Measurements from ENCODE around the gene COL3A1. TPM values are rescaled to one million over a fixed set of nuclear protein-coding genes. Genes with fewer than 3 reads are reported as not detected.

Gene COL3A1
- total and polyA plus RNA-seq, 10 donors: 24.9 to 397 (median 153) TPM

DNA sequence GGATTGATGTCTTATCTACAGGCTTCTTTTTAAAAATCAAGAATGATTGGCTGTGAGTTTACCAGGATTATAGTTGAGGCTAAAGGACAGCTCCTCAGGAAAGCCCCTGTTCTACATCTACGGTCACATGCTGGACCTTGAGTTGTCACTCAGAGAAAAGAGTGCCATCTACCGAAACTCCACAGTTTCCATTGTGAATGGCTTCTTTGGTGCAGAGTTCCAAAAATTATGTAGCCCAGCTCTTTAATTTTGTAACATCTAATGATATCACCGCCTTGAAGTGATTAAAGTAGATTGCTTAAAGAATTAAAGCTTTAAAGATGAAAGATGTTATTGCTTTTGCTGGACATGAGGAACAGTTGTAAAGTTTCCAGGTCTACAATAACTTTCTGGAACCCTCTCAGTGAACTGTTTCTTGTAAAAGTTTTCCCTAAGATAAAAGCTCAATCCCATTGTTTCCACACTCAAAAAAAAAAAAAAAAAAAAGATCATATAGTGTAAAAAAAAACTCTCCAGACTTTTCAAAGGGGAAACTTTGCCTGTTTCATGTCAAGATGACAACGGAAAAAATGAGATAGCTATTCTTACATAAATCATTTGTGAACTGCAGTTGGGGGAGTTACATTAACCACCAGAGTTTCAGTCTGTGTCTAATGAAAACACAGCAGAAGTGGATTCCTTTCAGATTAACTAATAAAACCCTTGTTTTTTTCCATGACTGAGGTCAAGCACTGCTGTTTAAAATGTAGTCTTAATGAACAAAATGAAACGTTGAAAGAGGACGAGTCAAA lies 4.3 kb downstream of the COL3A1 start:
- Histone ChIP-seq H3K27ac (peak overlapping the region in 6 of 8 donors; percentile 28 to 72 (median 61)), H3K27me3 (replicated peaks in 1 of 7) (no peaks in the 10 kb centered on the region), H3K4me1 (no peaks in the 10 kb centered on the region), H3K36me3 (no peaks in the 10 kb centered on the region), H3K9me3 (no peaks in the 10 kb centered on the region), H3K4me3 (no peak overlapping the region)
- TF ChIP-seq, protein P1, sequence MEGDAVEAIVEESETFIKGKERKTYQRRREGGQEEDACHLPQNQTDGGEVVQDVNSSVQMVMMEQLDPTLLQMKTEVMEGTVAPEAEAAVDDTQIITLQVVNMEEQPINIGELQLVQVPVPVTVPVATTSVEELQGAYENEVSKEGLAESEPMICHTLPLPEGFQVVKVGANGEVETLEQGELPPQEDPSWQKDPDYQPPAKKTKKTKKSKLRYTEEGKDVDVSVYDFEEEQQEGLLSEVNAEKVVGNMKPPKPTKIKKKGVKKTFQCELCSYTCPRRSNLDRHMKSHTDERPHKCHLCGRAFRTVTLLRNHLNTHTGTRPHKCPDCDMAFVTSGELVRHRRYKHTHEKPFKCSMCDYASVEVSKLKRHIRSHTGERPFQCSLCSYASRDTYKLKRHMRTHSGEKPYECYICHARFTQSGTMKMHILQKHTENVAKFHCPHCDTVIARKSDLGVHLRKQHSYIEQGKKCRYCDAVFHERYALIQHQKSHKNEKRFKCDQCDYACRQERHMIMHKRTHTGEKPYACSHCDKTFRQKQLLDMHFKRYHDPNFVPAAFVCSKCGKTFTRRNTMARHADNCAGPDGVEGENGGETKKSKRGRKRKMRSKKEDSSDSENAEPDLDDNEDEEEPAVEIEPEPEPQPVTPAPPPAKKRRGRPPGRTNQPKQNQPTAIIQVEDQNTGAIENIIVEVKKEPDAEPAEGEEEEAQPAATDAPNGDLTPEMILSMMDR (IDR thresholded peaks at IDR 0.05 in 8 of 11, conservative IDR thresholded peaks at IDR 0.05 in 3 of 11): no peak
- no peak for TF ChIP-seq POLR2A (IDR thresholded peaks at IDR 0.05)
- TF ChIP-seq POLR2AphosphoS5 (IDR thresholded peaks at IDR 0.05): no peak
- DNase-seq: no peak
- intact Hi-C loops (cut with DNase I; ENCODE audit: low total_unique reads): no loop called here
- WGBS, 5 donors: 36 to 48% (median 42%) methylated on average over 6 of the region's 6 CpGs

DNA sequence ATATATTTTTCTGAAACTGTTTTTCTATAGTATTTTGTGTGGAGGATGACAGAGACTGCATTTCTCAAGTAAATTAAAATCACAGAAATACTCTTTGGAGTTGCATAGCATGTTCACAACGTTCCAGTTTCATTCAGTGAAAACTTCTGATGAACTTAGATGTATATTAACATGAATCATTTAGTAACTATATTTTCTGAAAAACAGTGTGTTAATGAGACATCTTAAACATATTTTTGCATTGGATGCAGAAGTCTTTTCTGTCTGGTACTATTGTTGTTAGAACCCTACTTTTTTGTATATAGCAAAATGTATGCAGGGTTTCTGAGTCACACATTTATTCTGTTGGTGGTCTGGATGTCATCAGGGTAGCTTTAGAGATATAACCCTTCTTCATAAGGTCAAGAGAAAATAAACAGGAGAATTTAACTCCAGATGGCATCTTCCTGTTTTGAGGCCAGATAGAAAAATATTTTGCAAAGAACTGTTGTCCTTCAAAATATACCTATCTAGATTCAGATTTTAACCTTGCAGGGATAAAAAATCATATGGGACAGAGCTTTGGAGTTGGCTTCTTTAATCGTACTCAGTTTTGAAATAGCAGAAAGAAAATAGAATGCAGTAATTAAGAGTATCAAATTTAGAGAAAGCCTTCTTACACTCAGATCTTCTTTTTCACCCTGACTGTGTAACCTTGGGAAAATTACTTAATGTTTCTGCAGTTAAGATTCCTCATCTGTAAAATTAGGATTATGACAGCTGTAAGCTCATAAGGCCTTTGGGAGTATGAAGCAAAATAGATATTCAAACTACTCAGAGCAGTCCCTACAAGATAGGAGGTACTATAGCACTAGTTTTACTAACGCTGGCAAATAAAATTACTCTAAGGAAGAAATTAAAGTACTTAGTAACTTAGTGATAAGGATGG lies 5.3 kb downstream of the COL3A1 start:
- no peak for TF ChIP-seq POLR2A (IDR thresholded peaks at IDR 0.05)
- TF ChIP-seq POLR2AphosphoS5 (IDR thresholded peaks at IDR 0.05): no peak
- TF ChIP-seq, protein P1 (IDR thresholded peaks at IDR 0.05 in 8 of 11, conservative IDR thresholded peaks at IDR 0.05 in 3 of 11): no peak
- no peaks in the 10 kb centered on the region for H3K4me1 ChIP-seq
- DNase-seq: no peak
- H3K27ac ChIP-seq: peak overlapping the region in 6 of 8 donors; percentile 21 to 66 (median 40)
- no peaks in the 10 kb centered on the region for H3K9me3 ChIP-seq
- no peak overlapping the region for H3K4me3 ChIP-seq
- H3K36me3 ChIP-seq: no peaks in the 10 kb centered on the region
- intact Hi-C loops (cut with DNase I; ENCODE audit: low total_unique reads): no loop called here
- 49 to 65% (median 55%) methylated on average over 3 of the region's 3 CpGs for WGBS, 5 donors
- H3K27me3 ChIP-seq (replicated peaks in 1 of 7): no peaks in the 10 kb centered on the region

DNA sequence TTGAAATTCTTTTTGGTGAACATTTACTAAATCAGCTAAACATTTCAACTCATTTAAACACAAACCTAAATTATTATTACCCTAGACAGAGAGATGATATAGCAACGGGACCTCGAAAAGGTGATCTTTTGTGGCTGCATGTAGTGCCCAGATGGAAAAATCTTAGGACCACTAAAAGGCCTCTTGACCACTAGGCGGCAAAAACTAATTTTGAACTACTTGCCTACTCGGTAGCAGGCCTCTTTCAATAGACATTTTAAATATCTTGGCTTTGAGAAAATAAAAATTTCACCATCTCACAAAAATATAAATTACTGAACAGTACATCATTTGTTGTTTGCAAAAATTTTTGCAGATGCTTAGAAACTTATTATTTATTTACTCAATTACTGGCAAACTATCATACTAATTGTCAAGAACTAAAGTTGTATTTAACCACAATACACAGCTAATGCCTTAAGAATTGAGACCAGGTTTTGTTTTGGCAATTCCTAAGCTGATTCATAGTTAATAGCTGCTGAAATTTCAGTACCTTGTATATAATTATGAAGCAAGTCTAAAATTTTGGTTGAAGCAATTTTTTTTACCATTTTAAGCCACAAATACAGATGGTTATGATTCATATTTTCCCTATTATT lies 9.4 kb downstream of the COL3A1 start:
- H3K36me3 ChIP-seq: no peaks in the 10 kb centered on the region
- no peaks in the 10 kb centered on the region for H3K4me1 ChIP-seq
- WGBS, 5 donors: 58 to 89% (median 79%) methylated on average over 4 of the region's 4 CpGs

More for the DNA sequence above, 9.4 kb downstream of the COL3A1 start:
- intact Hi-C loops (cut with DNase I; ENCODE audit: low total_unique reads): no loop called here
- no peak overlapping the region for H3K4me3 ChIP-seq
- no peaks in the 10 kb centered on the region for H3K9me3 ChIP-seq
- no peak for DNase-seq
- no peaks in the 10 kb centered on the region for H3K27me3 ChIP-seq (replicated peaks in 1 of 7)
- TF ChIP-seq, protein P1 (IDR thresholded peaks at IDR 0.05 in 8 of 11, conservative IDR thresholded peaks at IDR 0.05 in 3 of 11): peak in 1 of 11 experiments; percentile 17
- TF ChIP-seq POLR2A (IDR thresholded peaks at IDR 0.05): no peak
- peak overlapping the region in 3 of 8 donors; percentile 9 to 66 (median 14) for H3K27ac ChIP-seq
